ENCODE measurements around the gene SRR.

- TF ChIP-seq CTCF (IDR thresholded peaks at IDR 0.05; ENCODE audit: insufficient read depth, low read length, poor library complexity, severe bottlenecking) = no peak
- TF ChIP-seq EZH2phosphoT487 (conservative IDR thresholded peaks at IDR 0.05; ENCODE audit: low read length) = no peak
These were observed 4.0 kb upstream of the SRR start for GRCh38 chr17:2299756-2300155.
